Activated CD8-positive, alpha-beta memory T cell treated with anti-CD3 and anti-CD28 coated beads for 4 hours (primary cell): ENCODE measurements around the gene C2CD4C.
"Not testable (repeated sequence)": the region's sequence is repeated elsewhere in the genome, so short reads cannot be mapped to it uniquely, and the experiment has no call there.

Experiments
- DNase-seq, 2 donors: peaks; one replicate each; pipeline ENCODE4 v3.0.0-alpha.2; 2020; ENCODE audit warnings: low read depth in 2 of 2

Gene C2CD4C

GRCh38 chr19:381901-382300, 27.0 kb downstream of the C2CD4C start:
- DNase-seq, result not testable (repeated sequence)

- not testable (repeated sequence) for DNase-seq
Measured at GRCh38 chr19:380618-381219, 28.2 kb downstream of the C2CD4C start.

GRCh38 chr19:379796-380195, 29.2 kb downstream of the C2CD4C start:
- DNase-seq, result no peak

- no peak for DNase-seq
Measured at GRCh38 chr19:378706-379105, 30.2 kb downstream of the C2CD4C start.

- DNase-seq, result no peak
Measured at GRCh38 chr19:377801-378581, 31.0 kb downstream of the C2CD4C start.

GRCh38 chr19:376111-376470, 32.9 kb downstream of the C2CD4C start:
- DNase-seq, result no peak

- no peak for DNase-seq
Measured at GRCh38 chr19:375395-376110, 33.4 kb downstream of the C2CD4C start.

- DNase-seq, result no peak
Measured at GRCh38 chr19:374886-375235, 34.1 kb downstream of the C2CD4C start.

GRCh38 chr19:374183-374885, 34.6 kb downstream of the C2CD4C start:
- DNase-seq, result no peak

- DNase-seq, result no peak
Measured at GRCh38 chr19:373391-374182, 35.4 kb downstream of the C2CD4C start.

GRCh38 chr19:372306-372890, 36.5 kb downstream of the C2CD4C start:
- DNase-seq, result no peak

- DNase-seq, result no peak
Measured at GRCh38 chr19:371501-372168, 37.3 kb downstream of the C2CD4C start.

- no peak for DNase-seq
Measured at GRCh38 chr19:370641-371330, 38.2 kb downstream of the C2CD4C start.

GRCh38 chr19:369876-370275, 39.1 kb downstream of the C2CD4C start:
- no peak for DNase-seq

- no peak for DNase-seq
Measured at GRCh38 chr19:369256-369655, 39.7 kb downstream of the C2CD4C start.

GRCh38 chr19:368630-369024, 40.3 kb downstream of the C2CD4C start:
- no peak for DNase-seq

GRCh38 chr19:367963-368629, 40.9 kb downstream of the C2CD4C start:
- DNase-seq, result no peak

- no peak for DNase-seq
Measured at GRCh38 chr19:367561-367960, 41.4 kb downstream of the C2CD4C start.

- DNase-seq, result no peak
Measured at GRCh38 chr19:366951-367350, 42.0 kb downstream of the C2CD4C start.
